Nephron (organoid): Measurements from ENCODE around the gene NR5A2.
A peak's percentile ranks its signal among the peaks of the same experiment; 100 is the strongest.

Source experiments
- H3K27ac Mint-ChIP-seq, 3 experiments: 2 replicates each; pipeline ENCODE4 v1.8.0; 2020; ENCODE audit warnings: mixed read lengths in 3 of 3, mild to moderate bottlenecking in 2 of 3, moderate library complexity in 1 of 3
- H3K27me3 Mint-ChIP-seq: 2 replicates; pipeline ENCODE4 v1.8.0; 2021; ENCODE audit warnings: low read depth, mild to moderate bottlenecking, moderate library complexity, mixed read lengths
- H3K36me3 Mint-ChIP-seq: 2 replicates; pipeline ENCODE4 v1.8.0; 2020; ENCODE audit warnings: low read depth, mixed read lengths
- H3K4me1 Mint-ChIP-seq: 2 replicates; pipeline ENCODE4 v1.8.0; 2020; ENCODE audit warnings: mixed read lengths
- H3K4me3 Mint-ChIP-seq, 3 experiments: 2 replicates each; pipeline ENCODE4 v1.8.0; 2020; ENCODE audit warnings: mild to moderate bottlenecking in 3 of 3, mixed read lengths in 3 of 3, moderate library complexity in 2 of 3
- H3K9me3 Mint-ChIP-seq: 2 replicates; pipeline ENCODE4 v1.8.0; 2020; ENCODE audit warnings: mixed read lengths
- CTCF ChIP-seq, 3 experiments: fragments of 200-600 bp; sonication (generic); IDR thresholded peaks; one replicate each; pipeline ENCODE4 v1.5.0; 2021; ENCODE audit warnings: antibody characterized with exemption in 3 of 3; ENCODE audit not compliant: unreplicated experiment in 3 of 3

The NR5A2 gene

GRCh38 chr1:200082329-200082728 lies 54.8 kb downstream of the NR5A2 start:
- Mint-ChIP-seq H3K27ac (no peak overlapping the region), H3K27me3 (peaks cover 25% of the 10 kb centered on the region), H3K9me3 (no peaks in the 10 kb centered on the region), H3K4me1 (peaks cover 48% of the 10 kb centered on the region), H3K36me3 (no peaks in the 10 kb centered on the region), H3K4me3 (peak overlapping the region in 1 of 3 experiments; percentile 17)
- no peak for TF ChIP-seq CTCF (IDR thresholded peaks at IDR 0.05; ENCODE audit: unreplicated experiment in 3 of 3)

GRCh38 chr1:200090252-200091159 lies 63.0 kb downstream of the NR5A2 start:
- TF ChIP-seq CTCF (IDR thresholded peaks at IDR 0.05; ENCODE audit: unreplicated experiment in 3 of 3): no peak
- H3K27me3 Mint-ChIP-seq: peaks cover 4% of the 10 kb centered on the region

GRCh38 chr1:200095057-200095577 lies 67.6 kb downstream of the NR5A2 start:
- H3K4me1 Mint-ChIP-seq: no peaks in the 10 kb centered on the region
- no peak overlapping the region for H3K27ac Mint-ChIP-seq
- H3K9me3 Mint-ChIP-seq: no peaks in the 10 kb centered on the region
- no peak overlapping the region for H3K4me3 Mint-ChIP-seq
- no peak for TF ChIP-seq CTCF (IDR thresholded peaks at IDR 0.05; ENCODE audit: unreplicated experiment in 3 of 3)
- H3K27me3 Mint-ChIP-seq: peaks cover 3% of the 10 kb centered on the region
- no peaks in the 10 kb centered on the region for H3K36me3 Mint-ChIP-seq

More at GRCh38 chr1:200090252-200091159, 63.0 kb downstream of the NR5A2 start:
- H3K36me3 Mint-ChIP-seq: no peaks in the 10 kb centered on the region
- H3K9me3 Mint-ChIP-seq: no peaks in the 10 kb centered on the region
- H3K27ac Mint-ChIP-seq: no peak overlapping the region
- H3K4me3 Mint-ChIP-seq: no peak overlapping the region
- peaks cover under 1% of the 10 kb centered on the region for H3K4me1 Mint-ChIP-seq

DNA sequence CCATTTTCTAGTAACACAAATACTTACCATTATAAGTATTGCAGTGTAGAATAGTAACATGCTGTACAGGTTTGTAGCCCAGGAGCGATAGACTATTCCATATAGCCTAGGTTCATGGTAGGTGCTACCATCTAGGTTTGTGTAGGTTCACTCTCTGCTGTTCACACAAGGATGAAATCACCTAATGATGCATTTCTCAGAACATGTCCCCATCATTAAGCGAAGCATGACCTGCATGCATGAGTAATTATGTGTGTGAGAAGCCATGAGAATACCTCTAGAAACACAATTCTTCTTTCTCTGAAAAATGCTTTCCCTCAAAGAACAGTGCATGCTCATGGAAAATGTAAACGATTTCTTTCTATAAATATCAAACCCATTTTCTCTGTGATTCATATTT lies 69.3 kb downstream of the NR5A2 start:
- H3K4me1 Mint-ChIP-seq: no peaks in the 10 kb centered on the region
- peaks cover 3% of the 10 kb centered on the region for H3K27me3 Mint-ChIP-seq
- no peaks in the 10 kb centered on the region for H3K9me3 Mint-ChIP-seq
- no peak for TF ChIP-seq CTCF (IDR thresholded peaks at IDR 0.05; ENCODE audit: unreplicated experiment in 3 of 3)
- H3K27ac Mint-ChIP-seq: no peak overlapping the region
- H3K4me3 Mint-ChIP-seq: no peak overlapping the region
- no peaks in the 10 kb centered on the region for H3K36me3 Mint-ChIP-seq

DNA sequence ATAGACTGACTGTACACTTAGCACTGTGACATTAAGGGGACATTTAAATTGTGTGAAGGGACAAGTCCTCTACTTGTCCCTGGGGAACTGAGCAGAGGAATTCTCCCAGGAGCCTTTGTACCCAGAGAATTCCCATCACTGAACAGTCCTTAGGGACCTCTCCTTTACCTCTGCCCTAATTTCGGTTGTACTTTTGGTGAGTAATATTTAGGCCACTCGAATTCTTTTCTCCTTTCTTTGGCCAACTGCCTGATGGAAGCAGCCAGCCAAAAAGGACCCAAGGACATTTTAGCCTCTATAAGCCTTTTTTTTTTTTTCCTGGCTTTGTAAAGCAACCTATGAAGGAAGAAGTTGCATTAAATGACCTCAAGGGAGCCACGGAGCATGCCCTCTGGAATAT lies 71.5 kb downstream of the NR5A2 start:
- Mint-ChIP-seq H3K4me1 (peaks cover 6% of the 10 kb centered on the region), H3K27me3 (peaks cover 3% of the 10 kb centered on the region), H3K4me3 (no peak overlapping the region), H3K9me3 (no peaks in the 10 kb centered on the region), H3K36me3 (no peaks in the 10 kb centered on the region), H3K27ac (no peak overlapping the region)
- TF ChIP-seq CTCF (IDR thresholded peaks at IDR 0.05; ENCODE audit: unreplicated experiment in 3 of 3): no peak
